Measurements from ENCODE around the gene DAB2IP. TPM values are rescaled to one million over a fixed set of nuclear protein-coding genes. Genes with fewer than 3 reads are reported as not detected.
A peak's percentile ranks its signal among the peaks of the same experiment; 100 is the strongest.

Gene DAB2IP
- total RNA-seq, 1 donor from 2014 or later, result 81.6 TPM

GRCh38 chr9:121729769-121730562 is 78.5 kb downstream of the DAB2IP start:
- Histone ChIP-seq H3K36me3 (no peaks in the 10 kb centered on the region), H3K9me3 (no peaks in the 10 kb centered on the region), H3K27ac (no peak overlapping the region), H3K4me3 (no peak overlapping the region), H3K27me3 (no peaks in the 10 kb centered on the region), H3K4me1 (peaks cover 70% of the 10 kb centered on the region)
- TF ChIP-seq CTCF (IDR thresholded peaks at IDR 0.05), result no peak
- ATAC-seq, result no peak
- no peak for DNase-seq
- intact Hi-C loops (cut with DNase I), result no loop called here

GRCh38 chr9:121731090-121731489 is 79.7 kb downstream of the DAB2IP start:
- Histone ChIP-seq H3K9me3 (no peaks in the 10 kb centered on the region), H3K27ac (no peak overlapping the region), H3K4me3 (no peak overlapping the region), H3K36me3 (no peaks in the 10 kb centered on the region), H3K4me1 (peaks cover 72% of the 10 kb centered on the region), H3K27me3 (no peaks in the 10 kb centered on the region)
- ATAC-seq (no peak), DNase-seq (no peak)
- TF ChIP-seq CTCF (IDR thresholded peaks at IDR 0.05), result no peak
- intact Hi-C loops (cut with DNase I), result no loop called here

GRCh38 chr9:121731919-121732318 is 80.5 kb downstream of the DAB2IP start:
- Histone ChIP-seq H3K9me3 (no peaks in the 10 kb centered on the region), H3K4me1 (peaks cover 76% of the 10 kb centered on the region), H3K27ac (no peak overlapping the region), H3K36me3 (no peaks in the 10 kb centered on the region), H3K27me3 (no peaks in the 10 kb centered on the region), H3K4me3 (no peak overlapping the region)
- no peak for ATAC-seq
- intact Hi-C loops (cut with DNase I), result no loop called here
- no peak for DNase-seq
- TF ChIP-seq CTCF (IDR thresholded peaks at IDR 0.05), result no peak

- Histone ChIP-seq H3K4me1 (peaks cover 75% of the 10 kb centered on the region), H3K36me3 (no peaks in the 10 kb centered on the region), H3K27ac (no peak overlapping the region), H3K27me3 (no peaks in the 10 kb centered on the region), H3K4me3 (no peak overlapping the region), H3K9me3 (no peaks in the 10 kb centered on the region)
- no peak for DNase-seq
- no peak for ATAC-seq
- intact Hi-C loops (cut with DNase I), result no loop called here
- no peak for TF ChIP-seq CTCF (IDR thresholded peaks at IDR 0.05)
Observed at GRCh38 chr9:121732389-121732788, 81.0 kb downstream of the DAB2IP start.

- TF ChIP-seq CTCF (IDR thresholded peaks at IDR 0.05), result no peak
- peak; percentile 3 for ATAC-seq
- Histone ChIP-seq H3K9me3 (no peaks in the 10 kb centered on the region), H3K27ac (peak overlapping the region; percentile 8), H3K36me3 (no peaks in the 10 kb centered on the region), H3K4me3 (no peak overlapping the region), H3K4me1 (peaks cover 72% of the 10 kb centered on the region), H3K27me3 (no peaks in the 10 kb centered on the region)
- intact Hi-C loops (cut with DNase I), result no loop called here
- no peak for DNase-seq
Observed at GRCh38 chr9:121732886-121733285, 81.5 kb downstream of the DAB2IP start.
